Gastrocnemius medialis (tissue), 4 donors: Measurements from ENCODE around the gene SORCS1.

Experiments
- POLR2A ChIP-seq, 2 donors: fragments of 450-650 bp; IDR thresholded peaks; one replicate each; pipeline ENCODE4 v1.6.1; 2017; ENCODE audit warnings: antibody characterized with exemption in 2 of 2, mild to moderate bottlenecking in 2 of 2, moderate library complexity in 2 of 2
- TF ChIP-seq, protein P1 (sequence below), 5 experiments: fragments of 450-650 bp in 3 of 5; fragments of 200-600 bp in 2 of 5; sonication (generic) in 2 of 5; IDR thresholded peaks in 4 of 5; conservative IDR thresholded peaks in 1 of 5; 1 replicate in 4 of 5; 2 replicates in 1 of 5; pipeline ENCODE4 v1.5.1; 2016 to 2019; ENCODE audit warnings: antibody characterized with exemption in 5 of 5, mild to moderate bottlenecking in 3 of 5, moderate library complexity in 3 of 5

DNA sequence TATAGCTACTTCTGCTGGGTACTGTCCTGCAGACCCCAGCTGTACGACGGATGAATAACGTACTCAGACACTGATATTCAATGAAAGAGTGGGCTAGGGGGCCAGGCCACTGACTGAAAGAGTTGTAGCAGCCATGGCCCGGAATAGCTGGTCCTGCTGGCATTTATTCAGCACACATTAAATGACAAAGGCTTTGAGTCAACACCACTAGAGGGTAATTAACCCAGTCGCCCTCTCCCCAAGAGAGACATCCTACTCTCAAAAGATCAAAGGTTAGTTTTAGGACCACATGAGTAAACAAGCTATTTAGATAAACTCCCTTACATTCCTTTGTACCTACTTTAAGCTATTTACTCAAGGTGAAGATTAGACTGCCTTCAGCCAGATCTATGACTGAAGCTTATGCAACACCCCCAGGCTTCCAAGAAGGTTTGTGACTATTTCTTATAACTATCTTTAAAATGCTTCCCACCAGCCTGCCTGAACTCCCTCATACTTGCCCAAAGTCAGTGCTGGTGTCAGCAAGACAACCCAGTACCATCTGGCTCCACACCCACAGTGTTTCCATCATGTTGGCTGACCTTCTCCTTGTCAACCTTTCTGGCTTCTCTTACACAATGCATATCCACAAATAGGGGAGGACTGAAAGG is 629.1 kb downstream of the SORCS1 start:
- TF ChIP-seq, protein P1, sequence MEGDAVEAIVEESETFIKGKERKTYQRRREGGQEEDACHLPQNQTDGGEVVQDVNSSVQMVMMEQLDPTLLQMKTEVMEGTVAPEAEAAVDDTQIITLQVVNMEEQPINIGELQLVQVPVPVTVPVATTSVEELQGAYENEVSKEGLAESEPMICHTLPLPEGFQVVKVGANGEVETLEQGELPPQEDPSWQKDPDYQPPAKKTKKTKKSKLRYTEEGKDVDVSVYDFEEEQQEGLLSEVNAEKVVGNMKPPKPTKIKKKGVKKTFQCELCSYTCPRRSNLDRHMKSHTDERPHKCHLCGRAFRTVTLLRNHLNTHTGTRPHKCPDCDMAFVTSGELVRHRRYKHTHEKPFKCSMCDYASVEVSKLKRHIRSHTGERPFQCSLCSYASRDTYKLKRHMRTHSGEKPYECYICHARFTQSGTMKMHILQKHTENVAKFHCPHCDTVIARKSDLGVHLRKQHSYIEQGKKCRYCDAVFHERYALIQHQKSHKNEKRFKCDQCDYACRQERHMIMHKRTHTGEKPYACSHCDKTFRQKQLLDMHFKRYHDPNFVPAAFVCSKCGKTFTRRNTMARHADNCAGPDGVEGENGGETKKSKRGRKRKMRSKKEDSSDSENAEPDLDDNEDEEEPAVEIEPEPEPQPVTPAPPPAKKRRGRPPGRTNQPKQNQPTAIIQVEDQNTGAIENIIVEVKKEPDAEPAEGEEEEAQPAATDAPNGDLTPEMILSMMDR (IDR thresholded peaks at IDR 0.05 in 4 of 5, conservative IDR thresholded peaks at IDR 0.05 in 1 of 5) = no peak
- no peak for TF ChIP-seq POLR2A (IDR thresholded peaks at IDR 0.05)
